Upper lobe of left lung (tissue), 4 donors: ENCODE data around the gene PCDHB15.

Experiments
- EP300 ChIP-seq, 4 donors: sonication (generic); formaldehyde crosslinking; IDR thresholded peaks; one replicate each; pipeline ENCODE4 v1.5.1; 2017; ENCODE audit warnings: antibody characterized with exemption in 4 of 4, control low read depth in 2 of 4
- POLR2A ChIP-seq, 4 donors: fragments of 450-650 bp; IDR thresholded peaks; one replicate each; pipeline ENCODE4 v1.5.1; 2016 to 2017; ENCODE audit warnings: antibody characterized with exemption in 4 of 4, mild to moderate bottlenecking in 2 of 4
- POLR2AphosphoS5 ChIP-seq, 2 donors: sonication (generic); formaldehyde crosslinking; IDR thresholded peaks; one replicate each; pipeline ENCODE4 v1.5.1; 2017; ENCODE audit warnings: antibody characterized with exemption in 2 of 2
- TF ChIP-seq, protein P1 (sequence below), 6 experiments: fragments of 450-650 bp in 4 of 6; fragments of 200-600 bp in 2 of 6; sonication (generic) in 2 of 6; IDR thresholded peaks; one replicate each; pipeline ENCODE4 v1.5.1; 2016 to 2019; ENCODE audit warnings: antibody characterized with exemption in 6 of 6

DNA sequence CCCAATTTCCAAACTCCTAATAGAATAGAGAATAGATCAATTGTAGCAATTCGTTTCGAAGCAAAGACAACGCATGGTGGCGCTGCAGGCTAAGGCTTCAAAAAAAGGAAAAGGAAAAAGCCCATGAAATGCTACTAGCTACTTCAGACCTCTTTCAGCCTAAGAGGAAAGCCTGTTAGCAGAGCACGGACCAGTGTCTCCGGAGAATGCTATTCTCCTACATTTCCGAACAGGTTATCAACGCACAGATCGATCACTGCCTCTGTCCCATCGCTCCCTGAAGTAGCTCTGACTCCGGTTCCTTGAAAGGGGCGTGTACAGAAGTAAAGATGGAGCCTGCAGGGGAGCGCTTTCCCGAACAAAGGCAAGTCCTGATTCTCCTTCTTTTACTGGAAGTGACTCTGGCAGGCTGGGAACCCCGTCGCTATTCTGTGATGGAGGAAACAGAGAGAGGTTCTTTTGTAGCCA, at the start of gene PCDHB15:
- TF ChIP-seq, protein P1, sequence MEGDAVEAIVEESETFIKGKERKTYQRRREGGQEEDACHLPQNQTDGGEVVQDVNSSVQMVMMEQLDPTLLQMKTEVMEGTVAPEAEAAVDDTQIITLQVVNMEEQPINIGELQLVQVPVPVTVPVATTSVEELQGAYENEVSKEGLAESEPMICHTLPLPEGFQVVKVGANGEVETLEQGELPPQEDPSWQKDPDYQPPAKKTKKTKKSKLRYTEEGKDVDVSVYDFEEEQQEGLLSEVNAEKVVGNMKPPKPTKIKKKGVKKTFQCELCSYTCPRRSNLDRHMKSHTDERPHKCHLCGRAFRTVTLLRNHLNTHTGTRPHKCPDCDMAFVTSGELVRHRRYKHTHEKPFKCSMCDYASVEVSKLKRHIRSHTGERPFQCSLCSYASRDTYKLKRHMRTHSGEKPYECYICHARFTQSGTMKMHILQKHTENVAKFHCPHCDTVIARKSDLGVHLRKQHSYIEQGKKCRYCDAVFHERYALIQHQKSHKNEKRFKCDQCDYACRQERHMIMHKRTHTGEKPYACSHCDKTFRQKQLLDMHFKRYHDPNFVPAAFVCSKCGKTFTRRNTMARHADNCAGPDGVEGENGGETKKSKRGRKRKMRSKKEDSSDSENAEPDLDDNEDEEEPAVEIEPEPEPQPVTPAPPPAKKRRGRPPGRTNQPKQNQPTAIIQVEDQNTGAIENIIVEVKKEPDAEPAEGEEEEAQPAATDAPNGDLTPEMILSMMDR (IDR thresholded peaks at IDR 0.05) = peak in 1 of 6 experiments; percentile 6
- no peak for TF ChIP-seq POLR2AphosphoS5 (IDR thresholded peaks at IDR 0.05)
- TF ChIP-seq POLR2A (IDR thresholded peaks at IDR 0.05) = no peak
- no peak for TF ChIP-seq EP300 (IDR thresholded peaks at IDR 0.05)
